NCI-H1436 (cell line): Measurements from ENCODE around the gene DKK3.
"Not testable (repeated sequence)": the region's sequence is repeated elsewhere in the genome, so short reads cannot be mapped to it uniquely, and the experiment has no call there.

Experiments used
- DNase-seq: peaks from one replicate; lab custom pipeline; 2025; lab: John Stamatoyannopoulos, UW

The DKK3 gene

GRCh38 chr11:12007769-12008737 lies at the start of gene DKK3:
Gene DKK3, minus strand, starts transcription at chr11:12008626. Its CDS starts 44 bp downstream, at chr11:12008582.
- DNase-seq, result no peak

GRCh38 chr11:12057299-12057980 lies 49.0 kb upstream of the DKK3 start:
- DNase-seq, result no peak

- DNase-seq, result no peak
These were observed 47.7 kb upstream of the DKK3 start for GRCh38 chr11:12056119-12056518.

- DNase-seq, result peak; percentile 9
These were observed 45.4 kb upstream of the DKK3 start for GRCh38 chr11:12053606-12054361.

- DNase-seq, result peak; percentile 49
These were observed 44.5 kb upstream of the DKK3 start for GRCh38 chr11:12052676-12053605.

- no peak for DNase-seq
These were observed 42.8 kb upstream of the DKK3 start for GRCh38 chr11:12051287-12051662.

GRCh38 chr11:12050470-12051286 lies 42.3 kb upstream of the DKK3 start:
- no peak for DNase-seq

- no peak for DNase-seq
These were observed 40.7 kb upstream of the DKK3 start for GRCh38 chr11:12048936-12049790.

- DNase-seq, result no peak
These were observed 38.3 kb upstream of the DKK3 start for GRCh38 chr11:12046636-12047236.

GRCh38 chr11:12045914-12046635 lies 37.6 kb upstream of the DKK3 start:
- no peak for DNase-seq

- no peak for DNase-seq
These were observed 36.4 kb upstream of the DKK3 start for GRCh38 chr11:12044799-12045198.

- DNase-seq, result peak; percentile 67
These were observed 35.7 kb upstream of the DKK3 start for GRCh38 chr11:12043959-12044791.

GRCh38 chr11:12043221-12043620 lies 34.8 kb upstream of the DKK3 start:
- no peak for DNase-seq

- no peak for DNase-seq
These were observed 33.8 kb upstream of the DKK3 start for GRCh38 chr11:12042215-12042676.

GRCh38 chr11:12040719-12041118 lies 32.3 kb upstream of the DKK3 start:
- DNase-seq, result not testable (repeated sequence)

- DNase-seq, result no peak
These were observed 24.5 kb upstream of the DKK3 start for GRCh38 chr11:12032968-12033367.

GRCh38 chr11:12031856-12032544 lies 23.6 kb upstream of the DKK3 start:
- no peak for DNase-seq
